Breast epithelium (tissue), 4 donors: ENCODE results near the gene ZNF679. TPM values are rescaled to one million over a fixed set of nuclear protein-coding genes. Genes with fewer than 3 reads are reported as not detected.
A peak's percentile ranks its signal among the peaks of the same experiment; 100 is the strongest.
"Not testable (repeated sequence)": the region's sequence is repeated elsewhere in the genome, so short reads cannot be mapped to it uniquely, and the experiment has no call there.

Experiments
- DNase-seq, 2 donors: peaks; one replicate each; pipeline ENCODE4 v3.0.0-alpha.2; 2019; ENCODE audit warnings: low spot score in 2 of 2
- H3K27ac ChIP-seq, 2 donors: fragments of 200-600 bp; sonication (generic) in 1 of 2; one replicate each; pipeline ENCODE4 v1.5.1; 2016 to 2019; ENCODE audit warnings: mild to moderate bottlenecking in 1 of 2
- H3K27me3 ChIP-seq, 2 donors: fragments of 200-600 bp; sonication (generic) in 1 of 2; one replicate each; pipeline versions ENCODE4 v1.5.1 to v1.6.0; 2017 to 2019; ENCODE audit warnings: control low read depth in 1 of 2, mild to moderate bottlenecking in 1 of 2
- H3K36me3 ChIP-seq: fragments of 200-600 bp; one replicate; pipeline ENCODE4 v1.5.1; 2019
- H3K4me1 ChIP-seq, 2 donors: fragments of 200-600 bp; sonication (generic); one replicate each; pipeline ENCODE4 v1.5.1; 2016 to 2019; ENCODE audit warnings: control low read depth in 1 of 2
- H3K4me3 ChIP-seq, 3 donors: fragments of 200-600 bp; sonication (generic); 1 replicate in 2 of 3; 2 replicates in 1 of 3; pipeline ENCODE4 v1.5.1; 2016 to 2019; ENCODE audit warnings: mild to moderate bottlenecking in 3 of 3, moderate library complexity in 2 of 3
- H3K9me3 ChIP-seq, 2 donors: fragments of 200-600 bp; sonication (generic) in 1 of 2; one replicate each; pipeline ENCODE4 v1.5.1; 2016 to 2019; ENCODE audit warnings: control low read depth in 1 of 2
- CTCF ChIP-seq, 3 donors: fragments of 450-650 bp; IDR thresholded peaks; one replicate each; pipeline ENCODE4 v1.5.1; 2016 to 2017; ENCODE audit warnings: antibody characterized with exemption in 3 of 3, mild to moderate bottlenecking in 3 of 3, moderate library complexity in 3 of 3
- POLR2A ChIP-seq: fragments of 450-650 bp; IDR thresholded peaks from one replicate; pipeline ENCODE4 v1.6.1; 2016; ENCODE audit warnings: antibody characterized with exemption, mild to moderate bottlenecking, moderate library complexity
- POLR2AphosphoS5 ChIP-seq, 3 donors: sonication (generic); formaldehyde crosslinking; IDR thresholded peaks; one replicate each; pipeline ENCODE4 v1.6.1; 2017; ENCODE audit warnings: antibody characterized with exemption in 3 of 3
- intact Hi-C: fragments of 100-400 bp; cut with DNase I; formaldehyde crosslinking; loops from one replicate; pipeline ENCODE4 v1.15.1; 2023; ENCODE audit warnings: low total_unique reads
- total RNA-seq, 3 donors: library from RNA; depleted of rRNA; stranded (reverse); fragments of >200 nt; gene quantifications; one replicate each; pipeline ENCODE4 v1.1.0, GENCODE V29; 2016

Gene ZNF679
- not detected for total RNA-seq

- DNase-seq, H3K4me3 ChIP-seq, H3K27me3 ChIP-seq, H3K27ac ChIP-seq, H3K36me3 ChIP-seq, intact Hi-C loops, H3K4me1 ChIP-seq: not testable (repeated sequence)
- H3K9me3 ChIP-seq, result peaks cover 9 to 47% of the 10 kb centered on the region in 2 donors
Measured at GRCh38 chr7:64228174-64228573, at the start of gene ZNF679. Gene ZNF679 (plus strand): TSS chr7:64228474. CDS start chr7:64249118, 20,644 bp downstream.

GRCh38 chr7:64180989-64181388 is 47.3 kb upstream of the ZNF679 start:
- Histone ChIP-seq H3K27ac (no peak overlapping the region), H3K27me3 (peaks cover 0 to 36% of the 10 kb centered on the region in 2 donors), H3K4me1 (no peaks in the 10 kb centered on the region), H3K9me3 (peaks cover 30 to 34% of the 10 kb centered on the region in 2 donors), H3K36me3 (no peaks in the 10 kb centered on the region), H3K4me3 (no peak overlapping the region)
- intact Hi-C loops, result no loop called here
- DNase-seq, result no peak
- no peak for TF ChIP-seq CTCF (IDR thresholded peaks at IDR 0.05)

GRCh38 chr7:64181586-64181985 is 46.7 kb upstream of the ZNF679 start:
- Histone ChIP-seq H3K27ac (no peak overlapping the region), H3K9me3 (peaks cover 30 to 34% of the 10 kb centered on the region in 2 donors), H3K36me3 (no peaks in the 10 kb centered on the region), H3K27me3 (peaks cover 0 to 36% of the 10 kb centered on the region in 2 donors), H3K4me1 (no peaks in the 10 kb centered on the region), H3K4me3 (no peak overlapping the region)
- intact Hi-C loops, result no loop called here
- DNase-seq, result no peak
- no peak for TF ChIP-seq CTCF (IDR thresholded peaks at IDR 0.05)
- TF ChIP-seq POLR2AphosphoS5 (IDR thresholded peaks at IDR 0.05), result no peak
- TF ChIP-seq POLR2A, result no peak

- Histone ChIP-seq H3K27me3 (peaks cover 0 to 36% of the 10 kb centered on the region in 2 donors), H3K4me1 (no peaks in the 10 kb centered on the region), H3K9me3 (peaks cover 30 to 38% of the 10 kb centered on the region in 2 donors), H3K4me3 (no peak overlapping the region), H3K36me3 (no peaks in the 10 kb centered on the region), H3K27ac (no peak overlapping the region)
- no peak for DNase-seq
- TF ChIP-seq POLR2A (no peak), POLR2AphosphoS5 (IDR thresholded peaks at IDR 0.05) (no peak), CTCF (IDR thresholded peaks at IDR 0.05) (no peak)
- intact Hi-C loops, result no loop called here
Measured at GRCh38 chr7:64182036-64182790, 46.1 kb upstream of the ZNF679 start.

GRCh38 chr7:64183126-64183742 is 45.0 kb upstream of the ZNF679 start:
- Histone ChIP-seq H3K4me1 (no peaks in the 10 kb centered on the region), H3K4me3 (no peak overlapping the region), H3K36me3 (no peaks in the 10 kb centered on the region), H3K27ac (no peak overlapping the region), H3K9me3 (peaks cover 40 to 43% of the 10 kb centered on the region in 2 donors), H3K27me3 (peaks cover 0 to 36% of the 10 kb centered on the region in 2 donors)
- TF ChIP-seq POLR2AphosphoS5 (IDR thresholded peaks at IDR 0.05), result no peak
- TF ChIP-seq CTCF (IDR thresholded peaks at IDR 0.05), result peak in 2 of 3 donors; percentile 47 to 66
- no peak for DNase-seq
- intact Hi-C loops, result no loop called here
